Mammary epithelial cell (primary cell): ENCODE data around the gene CCND1.

ENCODE experiments used
- EZH2 ChIP-seq: IDR thresholded peaks from 2 replicates; pipeline ENCODE4 v1.6.1; 2012; ENCODE audit warnings: low read length, inconsistent platforms, borderline replicate concordance
- TF ChIP-seq, protein P1 (sequence below), 2 donors: IDR thresholded peaks in 1 of 2; conservative IDR thresholded peaks in 1 of 2; 2 replicates each; pipeline ENCODE4 v1.5.1; 2011 to 2012; ENCODE audit warnings: inconsistent platforms in 2 of 2, low read length in 2 of 2, mild to moderate bottlenecking in 2 of 2, control low read depth in 1 of 2, low read depth in 1 of 2; ENCODE audit not compliant: insufficient read depth in 1 of 2; ENCODE audit errors: extremely low read depth in 1 of 2

DNA sequence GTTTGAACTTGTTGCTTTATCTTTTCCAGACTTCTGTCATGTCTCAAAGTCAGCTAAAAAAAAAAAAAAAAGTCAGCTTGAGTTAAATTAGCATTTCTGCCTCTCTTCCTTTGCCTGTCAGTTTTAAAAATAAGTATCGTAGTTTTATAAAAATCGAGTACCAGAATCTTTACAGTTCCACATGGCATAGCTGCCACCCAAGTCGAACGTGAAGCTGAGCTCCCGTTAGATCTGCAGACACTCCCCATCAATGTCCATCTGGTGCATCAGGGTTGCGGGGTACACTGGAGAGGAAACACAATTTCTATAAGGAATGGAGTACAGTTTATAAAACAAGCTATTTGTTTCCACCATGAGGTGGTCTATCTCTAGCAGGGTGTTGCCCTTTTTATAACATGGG, 41.0 kb upstream of the CCND1 start:
- TF ChIP-seq, protein P1, sequence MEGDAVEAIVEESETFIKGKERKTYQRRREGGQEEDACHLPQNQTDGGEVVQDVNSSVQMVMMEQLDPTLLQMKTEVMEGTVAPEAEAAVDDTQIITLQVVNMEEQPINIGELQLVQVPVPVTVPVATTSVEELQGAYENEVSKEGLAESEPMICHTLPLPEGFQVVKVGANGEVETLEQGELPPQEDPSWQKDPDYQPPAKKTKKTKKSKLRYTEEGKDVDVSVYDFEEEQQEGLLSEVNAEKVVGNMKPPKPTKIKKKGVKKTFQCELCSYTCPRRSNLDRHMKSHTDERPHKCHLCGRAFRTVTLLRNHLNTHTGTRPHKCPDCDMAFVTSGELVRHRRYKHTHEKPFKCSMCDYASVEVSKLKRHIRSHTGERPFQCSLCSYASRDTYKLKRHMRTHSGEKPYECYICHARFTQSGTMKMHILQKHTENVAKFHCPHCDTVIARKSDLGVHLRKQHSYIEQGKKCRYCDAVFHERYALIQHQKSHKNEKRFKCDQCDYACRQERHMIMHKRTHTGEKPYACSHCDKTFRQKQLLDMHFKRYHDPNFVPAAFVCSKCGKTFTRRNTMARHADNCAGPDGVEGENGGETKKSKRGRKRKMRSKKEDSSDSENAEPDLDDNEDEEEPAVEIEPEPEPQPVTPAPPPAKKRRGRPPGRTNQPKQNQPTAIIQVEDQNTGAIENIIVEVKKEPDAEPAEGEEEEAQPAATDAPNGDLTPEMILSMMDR (conservative IDR thresholded peaks at IDR 0.05 in 1 of 2, IDR thresholded peaks at IDR 0.05 in 1 of 2; ENCODE audit: extremely low read depth in 1 of 2, insufficient read depth in 1 of 2, low read depth in 1 of 2, low read length in 2 of 2): no peak
- no peak for TF ChIP-seq EZH2
